Activated CD8-positive, alpha-beta T cell treated with anti-CD3 and anti-CD28 coated beads for 36 hours (primary cell): ENCODE results near the gene SNX10. TPM values are rescaled to one million over a fixed set of nuclear protein-coding genes. Genes with fewer than 3 reads are reported as not detected.

Experiments
- ATAC-seq: fragments of 200-7000 bp; cut with Tn5 transposase; one replicate; pipeline ENCODE4 v1.10.0; 2021; ENCODE audit warnings: mild to moderate bottlenecking, moderate library complexity
- CTCF ChIA-PET: fragments of 350-600 bp; sonication (Branson Sonifier 250); formaldehyde crosslinking; loops from one replicate; lab custom pipeline; 2021; ENCODE audit warnings: antibody characterized with exemption; lab: Charles Lee
- POLR2A ChIA-PET: fragments of 350-600 bp; sonication (Branson Sonifier 250); formaldehyde crosslinking; loops from one replicate; lab custom pipeline; 2021; ENCODE audit warnings: antibody characterized with exemption; lab: Charles Lee
- DNase-seq: peaks from one replicate; pipeline ENCODE4 v3.0.0-alpha.2; 2020
- H3K27ac Mint-ChIP-seq: one replicate; pipeline ENCODE4 v1.8.0; 2021; ENCODE audit warnings: mild to moderate bottlenecking, mixed read lengths
- H3K27me3 Mint-ChIP-seq: one replicate; pipeline ENCODE4 v1.8.0; 2021; ENCODE audit warnings: mixed read lengths
- H3K36me3 Mint-ChIP-seq: one replicate; pipeline ENCODE4 v1.8.0; 2021; ENCODE audit warnings: low read depth, mixed read lengths
- H3K4me1 Mint-ChIP-seq: one replicate; pipeline ENCODE4 v1.8.0; 2021; ENCODE audit warnings: low read depth, mixed read lengths
- H3K4me3 Mint-ChIP-seq: one replicate; pipeline ENCODE4 v1.8.0; 2021; ENCODE audit warnings: mild to moderate bottlenecking, moderate library complexity, mixed read lengths
- H3K9me3 Mint-ChIP-seq: one replicate; pipeline ENCODE4 v1.8.0; 2021; ENCODE audit warnings: mixed read lengths
- CTCF ChIP-seq: fragments of 200-600 bp; IDR thresholded peaks from one replicate; pipeline ENCODE4 v1.8.0; 2022; ENCODE audit warnings: antibody characterized with exemption, mild to moderate bottlenecking
- intact Hi-C: fragments of 100-400 bp; cut with micrococcal nuclease; formaldehyde crosslinking; loops from one replicate; pipeline ENCODE4 v1.10.0; 2022
- total RNA-seq, 2 experiments: library from RNA; stranded (reverse); gene quantifications; one replicate each; pipeline ENCODE4 v1.2.3, GENCODE V29; 2021

Gene SNX10
- total RNA-seq, 2 experiments from 2014 or later = 47.8 to 51.1 TPM

- Mint-ChIP-seq H3K27me3 (no peaks in the 10 kb centered on the region), H3K27ac (no peak overlapping the region), H3K9me3 (peaks cover 1% of the 10 kb centered on the region), H3K36me3 (peaks cover 7% of the 10 kb centered on the region), H3K4me1 (peaks cover 23% of the 10 kb centered on the region), H3K4me3 (no peak overlapping the region)
- ChIA-PET CTCF (no interaction called here), POLR2A (no interaction called here)
- intact Hi-C loops = no loop called here
- ATAC-seq (no peak), DNase-seq (no peak)
- TF ChIP-seq CTCF = no peak
Measured at GRCh38 chr7:26337232-26337865, 45.7 kb downstream of the SNX10 start.

DNA sequence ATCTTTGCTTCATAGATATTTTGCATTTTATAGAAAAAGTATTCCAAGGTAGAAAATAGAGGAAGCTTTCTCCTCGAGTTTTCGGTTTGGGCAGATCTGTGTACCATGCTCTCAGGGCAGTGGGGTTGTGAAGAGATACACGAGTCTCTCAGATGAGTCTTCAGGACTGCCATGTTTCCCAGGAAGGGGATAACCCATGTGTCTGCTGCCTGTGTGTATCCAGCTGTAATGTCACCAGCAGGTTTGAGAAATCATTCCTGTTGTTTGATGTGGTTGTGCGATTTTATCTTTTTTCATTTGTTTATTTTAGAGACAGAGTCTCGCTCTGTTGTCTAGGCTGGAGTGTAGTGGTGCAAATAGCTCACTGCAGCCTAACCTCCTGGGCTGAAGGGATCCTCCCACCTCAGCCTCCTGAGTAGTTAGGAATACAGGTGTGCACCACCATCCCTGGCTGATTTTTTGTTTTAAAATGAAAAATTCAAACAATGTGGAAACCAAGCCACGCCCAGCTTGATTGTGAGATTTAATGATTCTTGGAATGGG is 48.9 kb downstream of the SNX10 start:
- Mint-ChIP-seq H3K4me1 (peaks cover 7% of the 10 kb centered on the region), H3K27ac (no peak overlapping the region), H3K27me3 (no peaks in the 10 kb centered on the region), H3K4me3 (no peak overlapping the region), H3K36me3 (no peaks in the 10 kb centered on the region), H3K9me3 (no peaks in the 10 kb centered on the region)
- ChIA-PET CTCF (interaction anchor here (1.3 to 1.5 kb wide), 2 partner anchors 10 to 30 kb away, joined by 3 to 7 read pairs; no protein-coding TSS in a partner anchor), POLR2A (no interaction called here)
- intact Hi-C loops = no loop called here
- DNase-seq (no peak), ATAC-seq (no peak)
- TF ChIP-seq CTCF = no peak

- ATAC-seq (no peak), DNase-seq (no peak)
- ChIA-PET CTCF (interaction anchor here (1.4 kb wide), 1 partner anchor 29 kb away, joined by 3 read pairs; no protein-coding TSS in a partner anchor), POLR2A (no interaction called here)
- intact Hi-C loops = no loop called here
- Mint-ChIP-seq H3K4me3 (no peak overlapping the region), H3K4me1 (peaks cover 4% of the 10 kb centered on the region), H3K36me3 (peaks cover 14% of the 10 kb centered on the region), H3K9me3 (no peaks in the 10 kb centered on the region), H3K27me3 (no peaks in the 10 kb centered on the region), H3K27ac (peak overlapping the region; percentile 42)
- no peak for TF ChIP-seq CTCF
Measured at GRCh38 chr7:26343320-26343832, 51.7 kb downstream of the SNX10 start.

GRCh38 chr7:26343837-26344236 is 52.2 kb downstream of the SNX10 start:
- H3K27ac Mint-ChIP-seq = no peak overlapping the region
- H3K9me3 Mint-ChIP-seq = no peaks in the 10 kb centered on the region
- POLR2A ChIA-PET = no interaction called here
- H3K36me3 Mint-ChIP-seq = peaks cover 18% of the 10 kb centered on the region
- CTCF ChIA-PET = interaction anchor here (1.4 kb wide), 1 partner anchor 29 kb away, joined by 3 read pairs; no protein-coding TSS in a partner anchor
- TF ChIP-seq CTCF = no peak
- ATAC-seq = no peak
- intact Hi-C loops = no loop called here
- DNase-seq = no peak
- no peaks in the 10 kb centered on the region for H3K27me3 Mint-ChIP-seq
- peaks cover 4% of the 10 kb centered on the region for H3K4me1 Mint-ChIP-seq
- no peak overlapping the region for H3K4me3 Mint-ChIP-seq

DNA sequence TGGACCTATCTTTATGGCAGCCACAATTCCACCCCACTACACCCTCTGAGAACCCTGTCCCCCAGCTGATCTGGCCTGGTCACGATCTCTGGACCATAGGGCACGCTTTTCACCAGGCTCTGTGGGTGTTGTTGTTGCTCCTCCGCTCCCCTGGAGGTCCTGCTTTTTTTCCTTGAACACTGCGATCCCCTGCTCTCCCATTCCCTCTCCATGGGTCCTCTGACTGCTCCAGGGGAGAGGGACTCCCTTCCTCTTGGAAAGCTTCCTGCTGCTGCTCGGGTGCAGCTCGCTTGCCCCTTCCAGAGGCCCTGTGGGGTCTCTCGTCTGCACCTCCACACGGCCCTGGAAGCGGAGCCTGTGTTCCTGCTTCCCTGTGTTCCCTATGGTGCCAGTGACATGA is 53.5 kb downstream of the SNX10 start:
- ChIA-PET POLR2A (interaction anchor here (0.9 kb wide), 1 partner anchor 163 kb away, joined by 3 read pairs; no protein-coding TSS in a partner anchor), CTCF (interaction anchor here (1.9 kb wide), 1 partner anchor 25 kb away, joined by 12 read pairs; no protein-coding TSS in a partner anchor)
- H3K36me3 Mint-ChIP-seq = peaks cover 22% of the 10 kb centered on the region
- intact Hi-C loops = no loop called here
- no peak for ATAC-seq
- DNase-seq = no peak
- peaks cover 4% of the 10 kb centered on the region for H3K4me1 Mint-ChIP-seq
- H3K27me3 Mint-ChIP-seq = no peaks in the 10 kb centered on the region
- no peak overlapping the region for H3K27ac Mint-ChIP-seq
- TF ChIP-seq CTCF = no peak
- H3K4me3 Mint-ChIP-seq = no peak overlapping the region
- H3K9me3 Mint-ChIP-seq = no peaks in the 10 kb centered on the region
